Peyer's patch (tissue), 4 donors: ENCODE measurements around the gene EXD2. TPM values are rescaled to one million over a fixed set of nuclear protein-coding genes. Genes with fewer than 3 reads are reported as not detected.
A peak's percentile ranks its signal among the peaks of the same experiment; 100 is the strongest.

Experiments
- DNase-seq, 3 donors: peaks; one replicate each; pipeline ENCODE4 v3.0.0-alpha.2; 2017 to 2019
- H3K27ac ChIP-seq, 4 donors: fragments of 200-600 bp; sonication (generic); one replicate each; pipeline ENCODE4 v1.5.1; 2016 to 2019
- H3K27me3 ChIP-seq, 2 donors: fragments of 200-600 bp; sonication (generic); one replicate each; pipeline ENCODE4 v1.5.1; 2019
- H3K36me3 ChIP-seq, 3 donors: fragments of 200-600 bp; sonication (generic); one replicate each; pipeline ENCODE4 v1.5.1; 2016 to 2019
- H3K4me1 ChIP-seq, 4 donors: fragments of 200-600 bp; sonication (generic); one replicate each; pipeline ENCODE4 v1.5.1; 2016 to 2019
- H3K4me3 ChIP-seq, 4 donors: fragments of 200-600 bp; sonication (generic); 1 replicate in 3 of 4; 2 replicates in 1 of 4; pipeline ENCODE4 v1.5.1; 2016 to 2019; ENCODE audit warnings: mild to moderate bottlenecking in 1 of 4
- H3K9me3 ChIP-seq, 4 donors: fragments of 200-600 bp; sonication (generic); one replicate each; pipeline ENCODE4 v1.5.1; 2016 to 2019; ENCODE audit warnings: mild to moderate bottlenecking in 1 of 4
- CTCF ChIP-seq, 6 experiments: fragments of 450-650 bp in 4 of 6; fragments of 200-600 bp in 2 of 6; sonication (generic) in 1 of 6; IDR thresholded peaks; one replicate each; pipeline ENCODE4 v1.5.1; 2017 to 2019; ENCODE audit warnings: antibody characterized with exemption in 6 of 6, mild to moderate bottlenecking in 3 of 6, moderate library complexity in 1 of 6
- POLR2A ChIP-seq, 2 donors: fragments of 450-650 bp; IDR thresholded peaks; one replicate each; pipeline ENCODE4 v1.5.1; 2017; ENCODE audit warnings: antibody characterized with exemption in 2 of 2, mild to moderate bottlenecking in 2 of 2, moderate library complexity in 2 of 2
- total RNA-seq, 4 donors: library from RNA; depleted of rRNA; stranded (reverse); fragments of >200 nt; gene quantifications; one replicate each; pipeline ENCODE4 v1.1.0, GENCODE V29; 2016

EXD2 gene
- total RNA-seq = 10 to 100 TPM; 12.1 to 19.2 (median 15.2) TPM

GRCh38 chr14:69191340-69192111 is at the start of gene EXD2:
EXD2 (plus strand) TSS chr14:69191498; CDS start chr14:69209471, 17,973 bp downstream.
- TF ChIP-seq POLR2A (IDR thresholded peaks at IDR 0.05) (peak in 1 of 2 donors; percentile 58), CTCF (IDR thresholded peaks at IDR 0.05) (no peak)
- H3K9me3 ChIP-seq = no peaks in the 10 kb centered on the region
- peak within 1 kb of the TSS; percentile 58 to 84 (median 74) for H3K27ac ChIP-seq
- DNase-seq = peak; percentile 88 to 96 (median 90)
- H3K4me3 ChIP-seq = peak within 1 kb of the TSS; percentile 56 to 80 (median 77)
- H3K36me3 ChIP-seq = no peaks in the 10 kb centered on the region
- no peaks in the 10 kb centered on the region for H3K27me3 ChIP-seq
- H3K4me1 ChIP-seq = no peaks in the 10 kb centered on the region

GRCh38 chr14:69141550-69141949 is 49.7 kb upstream of the EXD2 start:
- H3K4me3 ChIP-seq = no peak overlapping the region
- peaks cover 0 to 4% (median 0%) of the 10 kb centered on the region in 3 donors for H3K36me3 ChIP-seq
- no peaks in the 10 kb centered on the region for H3K9me3 ChIP-seq
- H3K27ac ChIP-seq = no peak overlapping the region
- DNase-seq = no peak
- no peak for TF ChIP-seq CTCF (IDR thresholded peaks at IDR 0.05)
- TF ChIP-seq POLR2A (IDR thresholded peaks at IDR 0.05) = no peak
- peaks cover 0 to 7% (median 0%) of the 10 kb centered on the region in 4 donors for H3K4me1 ChIP-seq
- no peaks in the 10 kb centered on the region for H3K27me3 ChIP-seq

- H3K27me3 ChIP-seq = no peaks in the 10 kb centered on the region
- DNase-seq = no peak
- no peak overlapping the region for H3K4me3 ChIP-seq
- peaks cover 0 to 7% (median 0%) of the 10 kb centered on the region in 4 donors for H3K4me1 ChIP-seq
- TF ChIP-seq CTCF (IDR thresholded peaks at IDR 0.05) (no peak), POLR2A (IDR thresholded peaks at IDR 0.05) (no peak)
- no peak overlapping the region for H3K27ac ChIP-seq
- H3K9me3 ChIP-seq = no peaks in the 10 kb centered on the region
- H3K36me3 ChIP-seq = peaks cover 0 to 4% (median 0%) of the 10 kb centered on the region in 3 donors
Measured at GRCh38 chr14:69142101-69142500, 49.2 kb upstream of the EXD2 start.

- Histone ChIP-seq H3K4me1 (peaks cover 0 to 32% (median 0%) of the 10 kb centered on the region in 4 donors), H3K4me3 (no peak overlapping the region), H3K9me3 (no peaks in the 10 kb centered on the region), H3K27me3 (no peaks in the 10 kb centered on the region), H3K27ac (no peak overlapping the region), H3K36me3 (peaks cover 0 to 18% (median 0%) of the 10 kb centered on the region in 3 donors)
- no peak for TF ChIP-seq CTCF (IDR thresholded peaks at IDR 0.05)
- TF ChIP-seq POLR2A (IDR thresholded peaks at IDR 0.05) = no peak
- no peak for DNase-seq
Measured at GRCh38 chr14:69149461-69150244, 41.6 kb upstream of the EXD2 start.

- Histone ChIP-seq H3K27ac (peak overlapping the region; percentile 90 to 92 (median 92)), H3K27me3 (no peaks in the 10 kb centered on the region), H3K36me3 (peaks cover 0 to 15% (median 0%) of the 10 kb centered on the region in 3 donors), H3K4me1 (peaks cover 0 to 32% (median 0%) of the 10 kb centered on the region in 4 donors), H3K9me3 (no peaks in the 10 kb centered on the region), H3K4me3 (peak overlapping the region; percentile 71 to 93 (median 85))
- peak; percentile 15 to 67 (median 56) for TF ChIP-seq CTCF (IDR thresholded peaks at IDR 0.05)
- TF ChIP-seq POLR2A (IDR thresholded peaks at IDR 0.05) = peak in 1 of 2 donors; percentile 26
- peak; percentile 72 to 88 (median 84) for DNase-seq
Measured at GRCh38 chr14:69151458-69152180, 39.7 kb upstream of the EXD2 start.
